C4-2B (cell line): ENCODE results near the gene RPLP1.

Experiments
- H3K27ac ChIP-seq: fragments of 450-650 bp; 2 replicates; pipeline ENCODE4 v1.5.1; 2017
- CTCF ChIP-seq: fragments of 450-650 bp; conservative IDR thresholded peaks from 2 replicates; pipeline ENCODE4 v1.5.1; 2017; ENCODE audit warnings: mild to moderate bottlenecking
- ZFX ChIP-seq: fragments of 450-650 bp; IDR thresholded peaks from 2 replicates; pipeline ENCODE4 v1.6.1; 2017

RPLP1 gene

GRCh38 chr15:69493406-69493805 is 40.8 kb downstream of the RPLP1 start:
- TF ChIP-seq CTCF (no peak), ZFX (no peak)
- H3K27ac ChIP-seq: no peak overlapping the region

GRCh38 chr15:69496001-69496400 is 43.4 kb downstream of the RPLP1 start:
- H3K27ac ChIP-seq: no peak overlapping the region
- no peak for TF ChIP-seq CTCF
- TF ChIP-seq ZFX: no peak

- no peak overlapping the region for H3K27ac ChIP-seq
- TF ChIP-seq CTCF (no peak), ZFX (no peak)
These were observed 44.5 kb downstream of the RPLP1 start for GRCh38 chr15:69497076-69497475.

- TF ChIP-seq ZFX: no peak
- no peak for TF ChIP-seq CTCF
- no peak overlapping the region for H3K27ac ChIP-seq
These were observed 45.0 kb downstream of the RPLP1 start for GRCh38 chr15:69497667-69498066.

- no peak overlapping the region for H3K27ac ChIP-seq
- TF ChIP-seq ZFX: no peak
- no peak for TF ChIP-seq CTCF
These were observed 45.7 kb downstream of the RPLP1 start for GRCh38 chr15:69498282-69498681.

- TF ChIP-seq CTCF: no peak
- TF ChIP-seq ZFX: no peak
- no peak overlapping the region for H3K27ac ChIP-seq
These were observed 46.4 kb downstream of the RPLP1 start for GRCh38 chr15:69498987-69499386.

- H3K27ac ChIP-seq: no peak overlapping the region
- TF ChIP-seq CTCF (no peak), ZFX (no peak)
These were observed 47.0 kb downstream of the RPLP1 start for GRCh38 chr15:69499521-69500211.
